IMR-90 (cell line): ENCODE data around the gene NOS3. TPM values are rescaled to one million over a fixed set of nuclear protein-coding genes. Genes with fewer than 3 reads are reported as not detected.

ENCODE experiments used
- ATAC-seq: fragments of 200-7000 bp; cut with Tn5 transposase; 2 replicates; pipeline ENCODE4 v1.9.1; 2020; ENCODE audit warnings: low read depth, mild to moderate bottlenecking, moderate library complexity
- BruUV-seq: library from RNA; stranded (reverse); fragments of 400-500 nt; replicated peaks from 2 replicates; lab custom pipeline; 2021; lab: Mats Ljungman, UMichigan
- CTCF ChIA-PET: fragments of 300-600 bp; formaldehyde crosslinking; extraction: SDS; loops from one replicate; lab custom pipeline; 2021; ENCODE audit warnings: antibody characterized with exemption; lab: Yijun Ruan, JAX
- POLR2A ChIA-PET: fragments of 300-600 bp; sonication (Branson Sonifier 250); formaldehyde crosslinking; loops from one replicate; lab custom pipeline; 2022; ENCODE audit warnings: antibody characterized with exemption; ENCODE audit not compliant: unreplicated experiment; lab: Charles Lee
- DNase-seq: peaks from one replicate; pipeline ENCODE4 v3.0.0; 2013
- H2AFZ ChIP-seq: replicated peaks from 2 replicates; pipeline ENCODE3; 2013; ENCODE audit warnings: low read length, mild to moderate bottlenecking; ENCODE audit not compliant: poor library complexity
- H2AK5ac ChIP-seq: 2 replicates; pipeline ENCODE4 v1.6.1; 2013; ENCODE audit warnings: low read depth, low read length, inconsistent platforms
- H2AK9ac ChIP-seq: replicated peaks from 2 replicates; pipeline ENCODE3; 2013; ENCODE audit warnings: mild to moderate bottlenecking, low read depth, low read length, moderate library complexity; ENCODE audit not compliant: poor library complexity
- H2BK120ac ChIP-seq: 2 replicates; pipeline ENCODE4 v1.6.1; 2013; ENCODE audit warnings: low read depth, low read length, inconsistent platforms
- H2BK15ac ChIP-seq: 3 replicates; pipeline ENCODE4 v1.6.1; 2013; ENCODE audit warnings: low read depth, low read length, inconsistent platforms
- H2BK20ac ChIP-seq: 2 replicates; pipeline ENCODE4 v1.6.1; 2013; ENCODE audit warnings: low read depth, mild to moderate bottlenecking, inconsistent platforms, low read length, moderate library complexity
- H2BK5ac ChIP-seq: 2 replicates; pipeline ENCODE4 v1.6.1; 2013; ENCODE audit warnings: mild to moderate bottlenecking, low read depth, low read length, inconsistent platforms; ENCODE audit not compliant: poor library complexity, severe bottlenecking
- H3K14ac ChIP-seq: replicated peaks from 2 replicates; pipeline ENCODE4 v1.6.1; 2013; ENCODE audit warnings: low read depth, low read length, inconsistent platforms
- H3K18ac ChIP-seq: 2 replicates; pipeline ENCODE4 v1.6.1; 2013; ENCODE audit warnings: low read depth, low read length, control low read depth
- H3K23ac ChIP-seq: 2 replicates; pipeline ENCODE4 v1.6.1; 2013; ENCODE audit warnings: low read depth, low read length, inconsistent platforms
- H3K27ac ChIP-seq: 2 replicates; pipeline ENCODE4 v1.5.1; 2013; ENCODE audit warnings: mild to moderate bottlenecking, control low read depth, low read length; ENCODE audit not compliant: insufficient read depth
- H3K27me3 ChIP-seq: 2 replicates; pipeline ENCODE4 v1.6.1; 2013; ENCODE audit warnings: low read length; ENCODE audit not compliant: control insufficient read depth, insufficient read depth
- H3K36me3 ChIP-seq: 2 replicates; pipeline ENCODE4 v1.6.1; 2013; ENCODE audit warnings: low read length, mixed read lengths; ENCODE audit not compliant: control insufficient read depth, insufficient read depth
- H3K4ac ChIP-seq: 2 replicates; pipeline ENCODE4 v1.6.1; 2013; ENCODE audit warnings: low read depth, low read length, inconsistent platforms
- H3K4me1 ChIP-seq: 2 replicates; pipeline ENCODE4 v1.6.1; 2013; ENCODE audit warnings: low read length, mixed read lengths; ENCODE audit not compliant: control insufficient read depth, insufficient read depth
- H3K4me2 ChIP-seq: 2 replicates; pipeline ENCODE4 v1.6.1; 2013; ENCODE audit warnings: low read depth, mild to moderate bottlenecking, control low read depth, low read length, moderate library complexity
- H3K4me3 ChIP-seq: 2 replicates; pipeline ENCODE4 v1.5.1; 2013; ENCODE audit warnings: low read depth, mild to moderate bottlenecking, control low read depth, low read length, moderate library complexity; ENCODE audit not compliant: insufficient read depth
- H3K56ac ChIP-seq: 2 replicates; pipeline ENCODE4 v1.6.1; 2013; ENCODE audit warnings: low read length, inconsistent platforms; ENCODE audit not compliant: insufficient read depth; ENCODE audit errors: extremely low read depth
- H3K79me1 ChIP-seq, 2 experiments: 2 replicates each; pipeline ENCODE4 v1.6.1; 2013; ENCODE audit warnings: low read length in 2 of 2, inconsistent platforms in 1 of 2, low read depth in 1 of 2
- H3K9ac ChIP-seq: 2 replicates; pipeline ENCODE4 v1.6.1; 2013; ENCODE audit warnings: low read depth, low read length, control low read depth
- H3K9me1 ChIP-seq: 2 replicates; pipeline ENCODE4 v1.6.1; 2013; ENCODE audit warnings: low read length, inconsistent platforms; ENCODE audit not compliant: insufficient read depth
- H3K9me3 ChIP-seq: 2 replicates; pipeline ENCODE4 v1.6.1; 2013; ENCODE audit warnings: low read length; ENCODE audit not compliant: control insufficient read depth, insufficient read depth
- H4K20me1 ChIP-seq: 2 replicates; pipeline ENCODE4 v1.6.1; 2013; ENCODE audit warnings: low read length, inconsistent platforms; ENCODE audit not compliant: insufficient read depth
- H4K5ac ChIP-seq: 2 replicates; pipeline ENCODE4 v1.6.1; 2013; ENCODE audit warnings: mild to moderate bottlenecking, low read depth, low read length, control low read depth
- H4K8ac ChIP-seq, 2 experiments: 2 replicates each; pipeline ENCODE4 v1.6.1; 2013; ENCODE audit warnings: low read depth in 2 of 2, low read length in 2 of 2, control low read depth in 1 of 2, inconsistent platforms in 1 of 2
- H4K91ac ChIP-seq: 2 replicates; pipeline ENCODE4 v1.6.1; 2013; ENCODE audit warnings: low read depth, low read length, inconsistent platforms; ENCODE audit not compliant: insufficient read depth
- BHLHE40 ChIP-seq: fragments of 150-350 bp; IDR thresholded peaks from 2 replicates; pipeline ENCODE4 v1.6.1; 2016; ENCODE audit warnings: mild to moderate bottlenecking, low read depth, low read length
- CHD1 ChIP-seq: IDR thresholded peaks from 2 replicates; pipeline ENCODE4 v1.6.1; 2012; ENCODE audit warnings: low read depth, low read length, improper control_type of control experiment
- ELK1 ChIP-seq: fragments of 150-350 bp; IDR thresholded peaks from 2 replicates; pipeline ENCODE4 v1.6.1; 2016; ENCODE audit warnings: low read depth, mild to moderate bottlenecking, low read length, moderate library complexity, borderline replicate concordance
- MAFK ChIP-seq: IDR thresholded peaks from 2 replicates; pipeline ENCODE4 v1.6.1; 2012; ENCODE audit warnings: low read depth, low read length, improper control_type of control experiment
- MAZ ChIP-seq: IDR thresholded peaks from 2 replicates; pipeline ENCODE4 v1.6.1; 2012; ENCODE audit warnings: low read depth, mild to moderate bottlenecking, low read length, improper control_type of control experiment, moderate library complexity, borderline replicate concordance
- MXI1 ChIP-seq: IDR thresholded peaks from 2 replicates; pipeline ENCODE4 v1.6.1; 2012; ENCODE audit warnings: low read depth, mild to moderate bottlenecking, low read length, moderate library complexity, borderline replicate concordance
- NFE2L2 ChIP-seq: fragments of 150-350 bp; IDR thresholded peaks from 2 replicates; pipeline ENCODE4 v1.6.1; 2016; ENCODE audit warnings: low read depth, mild to moderate bottlenecking, low read length
- POLR2A ChIP-seq: IDR thresholded peaks from 2 replicates; pipeline ENCODE4 v1.6.1; 2012; ENCODE audit warnings: mild to moderate bottlenecking, low read depth, low read length
- RAD21 ChIP-seq: IDR thresholded peaks from 2 replicates; pipeline ENCODE4 v1.6.1; 2012; ENCODE audit warnings: low read length, improper control_type of control experiment
- RCOR1 ChIP-seq: IDR thresholded peaks from 2 replicates; pipeline ENCODE4 v1.6.1; 2012; ENCODE audit warnings: mild to moderate bottlenecking, low read length, improper control_type of control experiment; ENCODE audit not compliant: insufficient replicate concordance
- RFX5 ChIP-seq: IDR thresholded peaks from 2 replicates; pipeline ENCODE4 v1.8.0; 2012; ENCODE audit warnings: low read depth, mild to moderate bottlenecking, low read length, moderate library complexity
- SMC3 ChIP-seq: fragments of 150-350 bp; IDR thresholded peaks from 2 replicates; pipeline ENCODE4 v1.6.1; 2016; ENCODE audit warnings: low read depth, mild to moderate bottlenecking, antibody characterized with exemption, low read length, moderate library complexity
- WGBS, 2 experiments: methylation state at CpG; one replicate each; pipeline versions ENCODE4 v1.1.5 to v1.1.7; 2013; ENCODE audit warnings: missing lambda C conversion rate in 2 of 2; ENCODE audit not compliant: insufficient read length in 1 of 2; ENCODE audit errors: extremely low coverage in 2 of 2; 5-methylcytosine and 5-hydroxymethylcytosine counted together
- dilution Hi-C: fragments of 300-500 bp; cut with HindIII; formaldehyde crosslinking; loops from one replicate; pipeline ENCODE4 v1.14.3; 2018; ENCODE audit warnings: low sequenced_read_pairs; ENCODE audit not compliant: unreplicated experiment
- in situ Hi-C: fragments of 300-500 bp; cut with MboI; formaldehyde crosslinking; loops from 3 replicates; pipeline ENCODE4 v1.14.3; 2019; ENCODE audit warnings: low sequenced_read_pairs, inconsistent platforms, mixed read lengths
- intact Hi-C: fragments of 100-400 bp; cut with micrococcal nuclease; formaldehyde crosslinking; loops from 2 replicates; pipeline ENCODE4 v1.10.0; 2022
- polyA plus RNA-seq, 3 experiments: library from polyadenylated mRNA; depleted of rRNA; stranded (reverse); fragments of >200 nt; gene quantifications; 2 replicates each; pipeline ENCODE4 v1.2.3, GENCODE V29; 2012; ENCODE audit warnings: low replicate concordance in 1 of 3
- total RNA-seq: library from RNA; depleted of rRNA; stranded (reverse); fragments of >200 nt; gene quantifications from 2 replicates; pipeline ENCODE4 v1.2.3, GENCODE V29; 2012
- TF ChIP-seq, protein P1 (sequence below): fragments of 150-350 bp; IDR thresholded peaks from 2 replicates; pipeline ENCODE4 v1.6.1; 2017; ENCODE audit warnings: mild to moderate bottlenecking, antibody characterized with exemption, low read length, low read depth

Gene NOS3
- total and polyA plus RNA-seq, 2 of the 4 experiments (the other 2 are of a cell fraction) = 0.72 to 2.0 TPM

DNA sequence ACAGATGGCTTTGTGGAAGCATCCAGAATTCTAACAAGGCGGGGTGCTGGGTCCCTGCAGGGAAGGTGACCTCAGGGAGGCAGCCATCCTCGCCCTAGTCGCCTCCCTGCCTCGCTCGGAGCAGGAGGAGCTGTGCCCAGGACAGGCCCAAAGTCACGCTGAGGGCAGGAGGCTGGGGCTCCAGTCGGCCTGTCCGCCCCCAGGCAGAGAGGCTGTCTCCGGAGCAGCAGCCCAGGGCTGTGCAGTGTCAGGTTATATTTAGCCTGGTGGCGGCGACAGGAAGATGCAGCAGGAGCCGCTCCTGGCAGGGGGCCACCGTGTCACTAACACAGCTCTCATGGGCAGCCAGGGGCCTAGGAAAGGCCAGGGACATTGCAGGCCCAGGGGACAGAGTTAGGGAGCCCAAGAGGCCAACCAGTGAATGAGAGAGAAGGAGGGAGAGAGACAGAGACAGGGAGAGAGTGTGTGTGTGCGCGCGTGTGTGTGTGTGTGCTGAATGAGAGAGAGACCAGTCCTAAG lies 26.2 kb upstream of the NOS3 start:
- Histone ChIP-seq H3K18ac (no peak overlapping the region), H3K9me3 (no peaks in the 10 kb centered on the region), H3K4me1 (peaks cover 13% of the 10 kb centered on the region; the same call in 1 of the 2 replicates), H3K79me1 (no peaks in the 10 kb centered on the region), H2BK120ac (no peak overlapping the region), H2BK5ac (no peak overlapping the region), H4K5ac (no peak overlapping the region), H2BK20ac (no peak overlapping the region), H3K23ac (no peak overlapping the region), H4K8ac (no peak overlapping the region), H3K56ac (no peak overlapping the region), H2AK5ac (no peak overlapping the region), H2BK15ac (no peak overlapping the region), H3K27ac (no peak overlapping the region), H3K4me2 (no peak overlapping the region), H4K20me1 (no peaks in the 10 kb centered on the region; the same call in 1 of the 2 replicates), H2AK9ac (no peak overlapping the region), H3K27me3 (peaks cover 11% of the 10 kb centered on the region), H2AFZ (no peak overlapping the region), H3K9ac (no peak overlapping the region), H4K91ac (no peak overlapping the region), H3K4me3 (no peak overlapping the region), H3K14ac (no peak overlapping the region), H3K9me1 (no peaks in the 10 kb centered on the region), H3K36me3 (no peaks in the 10 kb centered on the region; the same call in 1 of the 2 replicates), H3K4ac (no peak overlapping the region)
- WGBS, 2 experiments = 31% methylated on average over 8 of the region's 16 CpGs; no CpG with 5 or more reads in 1 of the 2 experiments
- in situ Hi-C loops (no loop called here), dilution Hi-C loops (no loop called here), intact Hi-C loops (no loop called here)
- CTCF ChIA-PET = interaction anchor here (0.6 kb wide), 1 partner anchor 24 kb away, joined by 3 read pairs; no protein-coding TSS in a partner anchor
- no peak for DNase-seq
- POLR2A ChIA-PET = no interaction called here
- no peak for ATAC-seq
- TF ChIP-seq, protein P1, sequence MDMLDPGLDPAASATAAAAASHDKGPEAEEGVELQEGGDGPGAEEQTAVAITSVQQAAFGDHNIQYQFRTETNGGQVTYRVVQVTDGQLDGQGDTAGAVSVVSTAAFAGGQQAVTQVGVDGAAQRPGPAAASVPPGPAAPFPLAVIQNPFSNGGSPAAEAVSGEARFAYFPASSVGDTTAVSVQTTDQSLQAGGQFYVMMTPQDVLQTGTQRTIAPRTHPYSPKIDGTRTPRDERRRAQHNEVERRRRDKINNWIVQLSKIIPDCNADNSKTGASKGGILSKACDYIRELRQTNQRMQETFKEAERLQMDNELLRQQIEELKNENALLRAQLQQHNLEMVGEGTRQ = no peak
- TF ChIP-seq CHD1 = no peak
- TF ChIP-seq SMC3 = no peak
- no peak for TF ChIP-seq RFX5
- TF ChIP-seq BHLHE40 = no peak
- no peak for TF ChIP-seq MAFK
- TF ChIP-seq ELK1 = no peak
- no peak for TF ChIP-seq POLR2A
- no peak for TF ChIP-seq MXI1
- no peak for TF ChIP-seq MAZ
- TF ChIP-seq NFE2L2 = no peak
- TF ChIP-seq RCOR1 = no peak
- TF ChIP-seq RAD21 = no peak
- no TSS peak for BruUV-seq
